Vagina (tissue), 2 donors: ENCODE data around the gene DNM1L. TPM values are rescaled to one million over a fixed set of nuclear protein-coding genes. Genes with fewer than 3 reads are reported as not detected.
"Not testable (repeated sequence)": the region's sequence is repeated elsewhere in the genome, so short reads cannot be mapped to it uniquely, and the experiment has no call there.

Experiments
- DNase-seq, 2 donors: peaks; one replicate each; pipeline ENCODE4 v3.0.0-alpha.2; 2017; ENCODE audit errors: extremely low spot score in 2 of 2
- H3K27ac ChIP-seq: fragments of 200-600 bp; sonication (generic); one replicate; pipeline ENCODE4 v1.5.1; 2019
- H3K27me3 ChIP-seq: fragments of 200-600 bp; sonication (generic); one replicate; pipeline ENCODE4 v1.5.1; 2019
- H3K36me3 ChIP-seq, 2 donors: fragments of 200-600 bp; sonication (generic); one replicate each; pipeline ENCODE4 v1.5.1; 2017 to 2019
- H3K4me1 ChIP-seq: fragments of 200-600 bp; sonication (generic); one replicate; pipeline ENCODE4 v1.5.1; 2019
- H3K4me3 ChIP-seq, 2 donors: fragments of 200-600 bp; sonication (generic); 1 replicate in 1 of 2; 2 replicates in 1 of 2; pipeline ENCODE4 v1.5.1; 2016 to 2019
- H3K9me3 ChIP-seq: fragments of 200-600 bp; sonication (generic); one replicate; pipeline ENCODE4 v1.5.1; 2019
- CTCF ChIP-seq, 3 experiments: fragments of 450-650 bp in 2 of 3; fragments of 200-600 bp in 1 of 3; sonication (generic) in 1 of 3; IDR thresholded peaks; one replicate each; pipeline ENCODE4 v1.5.1; 2017 to 2019; ENCODE audit warnings: antibody characterized with exemption in 3 of 3, mild to moderate bottlenecking in 2 of 3, moderate library complexity in 2 of 3
- POLR2A ChIP-seq, 2 donors: fragments of 450-650 bp; IDR thresholded peaks; one replicate each; pipeline ENCODE4 v1.6.1; 2017; ENCODE audit warnings: antibody characterized with exemption in 2 of 2, mild to moderate bottlenecking in 2 of 2, moderate library complexity in 2 of 2
- POLR2AphosphoS5 ChIP-seq, 2 donors: sonication (generic); formaldehyde crosslinking; IDR thresholded peaks; one replicate each; pipeline ENCODE4 v1.9.0; 2017; ENCODE audit warnings: antibody characterized with exemption in 2 of 2, mild to moderate bottlenecking in 2 of 2, low read depth in 1 of 2; ENCODE audit not compliant: insufficient read depth in 1 of 2
- intact Hi-C: fragments of 100-400 bp; cut with DNase I; formaldehyde crosslinking; loops from one replicate; pipeline ENCODE4 v1.15.1; 2023
- total RNA-seq: library from RNA; depleted of rRNA; stranded (reverse); fragments of >200 nt; gene quantifications from one replicate; pipeline ENCODE4 v1.2.3, GENCODE V29; 2016

DNM1L gene
- total RNA-seq, 1 donor from 2014 or later: 81.8 TPM

- no peak for DNase-seq
- H3K36me3 ChIP-seq: peaks cover 0 to 5% of the 10 kb centered on the region in 2 donors
- H3K4me1 ChIP-seq: no peaks in the 10 kb centered on the region
- intact Hi-C loops: no loop called here
- H3K27ac ChIP-seq: no peak overlapping the region
- no peak overlapping the region for H3K4me3 ChIP-seq
- no peaks in the 10 kb centered on the region for H3K9me3 ChIP-seq
- TF ChIP-seq CTCF (IDR thresholded peaks at IDR 0.05) (no peak), POLR2A (IDR thresholded peaks at IDR 0.05) (no peak), POLR2AphosphoS5 (IDR thresholded peaks at IDR 0.05; ENCODE audit: insufficient read depth in 1 of 2, low read depth in 1 of 2) (no peak)
- H3K27me3 ChIP-seq: no peaks in the 10 kb centered on the region
Measured at GRCh38 chr12:32693036-32693435, 13.9 kb downstream of the DNM1L start.

GRCh38 chr12:32695787-32696186 lies 16.7 kb downstream of the DNM1L start:
- H3K27me3 ChIP-seq: no peaks in the 10 kb centered on the region
- H3K9me3 ChIP-seq: no peaks in the 10 kb centered on the region
- no peak for DNase-seq
- H3K4me3 ChIP-seq: no peak overlapping the region
- TF ChIP-seq POLR2AphosphoS5 (IDR thresholded peaks at IDR 0.05; ENCODE audit: insufficient read depth in 1 of 2, low read depth in 1 of 2): no peak
- no peak for TF ChIP-seq CTCF (IDR thresholded peaks at IDR 0.05)
- TF ChIP-seq POLR2A (IDR thresholded peaks at IDR 0.05): no peak
- no peak overlapping the region for H3K27ac ChIP-seq
- H3K36me3 ChIP-seq: peaks cover 0 to 5% of the 10 kb centered on the region in 2 donors
- intact Hi-C loops: no loop called here
- H3K4me1 ChIP-seq: no peaks in the 10 kb centered on the region

GRCh38 chr12:32697445-32697844 lies 18.3 kb downstream of the DNM1L start:
- Histone ChIP-seq H3K4me1 (no peaks in the 10 kb centered on the region), H3K9me3 (no peaks in the 10 kb centered on the region), H3K27ac (no peak overlapping the region), H3K4me3 (no peak overlapping the region), H3K36me3 (peaks cover 0 to 5% of the 10 kb centered on the region in 2 donors), H3K27me3 (no peaks in the 10 kb centered on the region)
- intact Hi-C loops: no loop called here
- no peak for TF ChIP-seq POLR2AphosphoS5 (IDR thresholded peaks at IDR 0.05; ENCODE audit: insufficient read depth in 1 of 2, low read depth in 1 of 2)
- no peak for DNase-seq

GRCh38 chr12:32698285-32698684 lies 19.2 kb downstream of the DNM1L start:
- Histone ChIP-seq H3K36me3 (peaks cover 0 to 5% of the 10 kb centered on the region in 2 donors), H3K27me3 (no peaks in the 10 kb centered on the region), H3K4me1 (no peaks in the 10 kb centered on the region), H3K9me3 (no peaks in the 10 kb centered on the region), H3K27ac (no peak overlapping the region), H3K4me3 (no peak overlapping the region)
- intact Hi-C loops: no loop called here
- no peak for TF ChIP-seq POLR2AphosphoS5 (IDR thresholded peaks at IDR 0.05; ENCODE audit: insufficient read depth in 1 of 2, low read depth in 1 of 2)
- no peak for TF ChIP-seq POLR2A (IDR thresholded peaks at IDR 0.05)
- TF ChIP-seq CTCF (IDR thresholded peaks at IDR 0.05): no peak
- no peak for DNase-seq

GRCh38 chr12:32699437-32699836 lies 20.3 kb downstream of the DNM1L start:
- H3K27ac ChIP-seq, intact Hi-C loops, H3K4me1 ChIP-seq, DNase-seq, H3K27me3 ChIP-seq, H3K36me3 ChIP-seq, H3K9me3 ChIP-seq, H3K4me3 ChIP-seq: not testable (repeated sequence)

GRCh38 chr12:32702473-32702872 lies 23.4 kb downstream of the DNM1L start:
- intact Hi-C loops: no loop called here
- TF ChIP-seq POLR2AphosphoS5 (IDR thresholded peaks at IDR 0.05; ENCODE audit: insufficient read depth in 1 of 2, low read depth in 1 of 2) (no peak), CTCF (IDR thresholded peaks at IDR 0.05) (no peak), POLR2A (IDR thresholded peaks at IDR 0.05) (no peak)
- Histone ChIP-seq H3K4me3 (no peak overlapping the region), H3K4me1 (no peaks in the 10 kb centered on the region), H3K27ac (no peak overlapping the region), H3K36me3 (no peaks in the 10 kb centered on the region), H3K9me3 (no peaks in the 10 kb centered on the region), H3K27me3 (no peaks in the 10 kb centered on the region)
- no peak for DNase-seq
